ENCODE measurements around the gene NRSN1. TPM values are rescaled to one million over a fixed set of nuclear protein-coding genes. Genes with fewer than 3 reads are reported as not detected.

The NRSN1 gene
- total RNA-seq, 4 donors from 2014 or later = not detected

DNA sequence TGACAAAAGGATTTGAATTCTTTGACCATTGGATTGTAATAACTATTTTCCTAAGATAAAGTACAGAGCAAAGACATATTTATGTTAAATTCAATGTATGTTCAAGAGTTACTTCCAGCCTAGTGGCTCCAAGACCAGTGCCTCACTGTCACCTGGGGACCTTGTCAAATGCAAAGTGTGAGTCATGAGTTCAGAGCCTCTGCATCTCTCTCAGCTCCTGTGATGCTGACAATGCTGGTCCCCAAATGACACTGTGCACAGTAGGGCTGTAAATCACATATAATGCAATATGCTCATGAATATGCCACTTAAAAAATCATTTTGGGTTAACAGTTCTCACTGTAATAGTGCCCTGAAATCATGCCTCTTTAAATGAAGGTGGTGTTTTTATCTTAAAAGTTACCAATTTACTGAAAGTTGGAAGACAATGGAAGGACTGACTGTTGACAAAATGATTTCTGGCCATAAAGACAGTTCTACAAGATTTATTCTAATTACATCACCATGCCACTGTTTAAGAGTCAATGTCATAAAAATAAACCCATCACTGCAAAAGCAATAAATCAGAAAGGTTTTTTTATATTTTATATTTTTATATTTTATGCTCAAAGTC lies 62.1 kb downstream of the NRSN1 start:
- no peak for TF ChIP-seq POLR2A (IDR thresholded peaks at IDR 0.05)

DNA sequence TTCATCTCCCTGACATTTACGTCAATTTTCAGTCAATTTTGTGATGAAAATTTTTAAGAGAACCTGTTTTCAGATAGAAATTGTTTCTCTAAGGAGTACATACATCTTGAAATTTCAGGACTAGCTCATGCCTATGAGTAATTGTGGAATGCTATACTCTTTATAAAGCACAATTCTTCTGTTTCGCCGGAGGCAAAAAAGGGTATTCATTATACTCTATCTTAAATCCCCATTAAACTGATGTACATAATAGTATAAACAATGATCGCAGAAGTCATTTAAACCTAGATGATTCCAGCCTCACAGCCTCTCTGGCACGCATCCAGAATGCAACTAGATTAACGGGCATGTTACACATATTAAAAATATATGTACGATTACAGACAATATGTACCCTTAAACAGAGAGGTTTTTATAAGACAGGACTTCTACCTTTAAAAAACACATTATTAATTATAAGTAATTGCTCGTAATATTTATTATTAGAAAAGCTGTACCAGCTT lies 62.6 kb downstream of the NRSN1 start:
- Histone ChIP-seq H3K4me1 (no peaks in the 10 kb centered on the region), H3K9me3 (no peaks in the 10 kb centered on the region), H3K36me3 (no peaks in the 10 kb centered on the region), H3K4me3 (no peak overlapping the region), H3K27ac (no peak overlapping the region), H3K27me3 (peaks cover 0 to 4% (median 0%) of the 10 kb centered on the region in 4 donors)
- TF ChIP-seq, protein P1, sequence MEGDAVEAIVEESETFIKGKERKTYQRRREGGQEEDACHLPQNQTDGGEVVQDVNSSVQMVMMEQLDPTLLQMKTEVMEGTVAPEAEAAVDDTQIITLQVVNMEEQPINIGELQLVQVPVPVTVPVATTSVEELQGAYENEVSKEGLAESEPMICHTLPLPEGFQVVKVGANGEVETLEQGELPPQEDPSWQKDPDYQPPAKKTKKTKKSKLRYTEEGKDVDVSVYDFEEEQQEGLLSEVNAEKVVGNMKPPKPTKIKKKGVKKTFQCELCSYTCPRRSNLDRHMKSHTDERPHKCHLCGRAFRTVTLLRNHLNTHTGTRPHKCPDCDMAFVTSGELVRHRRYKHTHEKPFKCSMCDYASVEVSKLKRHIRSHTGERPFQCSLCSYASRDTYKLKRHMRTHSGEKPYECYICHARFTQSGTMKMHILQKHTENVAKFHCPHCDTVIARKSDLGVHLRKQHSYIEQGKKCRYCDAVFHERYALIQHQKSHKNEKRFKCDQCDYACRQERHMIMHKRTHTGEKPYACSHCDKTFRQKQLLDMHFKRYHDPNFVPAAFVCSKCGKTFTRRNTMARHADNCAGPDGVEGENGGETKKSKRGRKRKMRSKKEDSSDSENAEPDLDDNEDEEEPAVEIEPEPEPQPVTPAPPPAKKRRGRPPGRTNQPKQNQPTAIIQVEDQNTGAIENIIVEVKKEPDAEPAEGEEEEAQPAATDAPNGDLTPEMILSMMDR (IDR thresholded peaks at IDR 0.05) = no peak
- TF ChIP-seq POLR2A (IDR thresholded peaks at IDR 0.05) = no peak
- WGBS, 2 donors = 35% methylated on average over 8 of the region's 8 CpGs
- intact Hi-C loops (cut with DNase I) = no loop called here
- DNase-seq = no peak

More for the DNA sequence above, 62.1 kb downstream of the NRSN1 start:
- H3K4me1 ChIP-seq = no peaks in the 10 kb centered on the region
- no peaks in the 10 kb centered on the region for H3K9me3 ChIP-seq
- H3K27ac ChIP-seq = no peak overlapping the region
- H3K27me3 ChIP-seq = peaks cover 0 to 4% (median 0%) of the 10 kb centered on the region in 4 donors
- H3K36me3 ChIP-seq = no peaks in the 10 kb centered on the region
- no peak for DNase-seq
- intact Hi-C loops (cut with DNase I) = no loop called here
- no peak overlapping the region for H3K4me3 ChIP-seq

DNA sequence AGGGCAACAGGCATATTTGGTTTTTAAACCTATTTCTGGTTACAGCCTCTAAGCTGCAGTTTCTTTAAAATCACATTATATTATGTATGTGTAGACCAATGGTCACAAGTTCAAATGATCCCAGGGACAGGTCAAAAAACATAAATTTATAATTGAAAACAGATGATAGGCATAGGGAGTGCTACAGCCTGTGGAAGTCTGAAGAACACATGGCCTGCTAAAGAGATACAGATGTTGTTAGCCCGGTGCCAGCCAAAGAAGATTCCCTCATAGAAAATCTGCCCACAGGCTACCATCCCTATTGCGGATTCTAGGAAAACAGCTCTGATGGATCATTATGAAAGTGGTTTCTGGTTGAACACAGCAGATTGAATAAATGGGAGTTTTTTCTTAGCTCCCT lies 65.3 kb downstream of the NRSN1 start:
- WGBS, 2 donors = 37 to 46% methylated on average over 2 of the region's 2 CpGs
- TF ChIP-seq, protein P1 (IDR thresholded peaks at IDR 0.05) = no peak
- no peak for TF ChIP-seq POLR2A (IDR thresholded peaks at IDR 0.05)
- H3K36me3 ChIP-seq = no peaks in the 10 kb centered on the region
- H3K27ac ChIP-seq = no peak overlapping the region
- DNase-seq = no peak
- no peak overlapping the region for H3K4me3 ChIP-seq
- H3K27me3 ChIP-seq = peaks cover 0 to 4% (median 0%) of the 10 kb centered on the region in 4 donors
- H3K4me1 ChIP-seq = no peaks in the 10 kb centered on the region
- intact Hi-C loops (cut with DNase I) = no loop called here
- H3K9me3 ChIP-seq = no peaks in the 10 kb centered on the region

DNA sequence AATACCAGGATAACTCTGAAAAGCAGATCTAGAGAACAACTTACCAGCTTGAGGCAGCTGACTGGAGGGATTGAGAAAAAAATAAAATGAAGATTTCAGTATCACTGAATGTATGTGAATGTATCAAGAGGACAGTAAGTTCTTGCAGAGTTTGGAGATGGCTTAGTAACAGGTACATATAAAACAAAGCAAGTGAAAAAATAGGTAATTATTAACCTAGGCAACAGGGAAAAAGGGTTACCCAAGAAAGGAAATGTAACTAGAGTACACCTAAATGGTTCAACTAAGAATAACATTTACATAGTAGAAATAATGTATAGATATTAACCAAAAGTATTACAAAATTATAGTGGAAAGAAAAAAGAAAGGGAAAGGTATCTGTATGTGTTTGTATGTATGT lies 67.3 kb downstream of the NRSN1 start:
- intact Hi-C loops (cut with DNase I) = no loop called here
- Histone ChIP-seq H3K4me1 (no peaks in the 10 kb centered on the region), H3K36me3 (no peaks in the 10 kb centered on the region), H3K27me3 (no peaks in the 10 kb centered on the region), H3K4me3 (no peak overlapping the region), H3K27ac (no peak overlapping the region), H3K9me3 (no peaks in the 10 kb centered on the region)
- no peak for TF ChIP-seq POLR2A (IDR thresholded peaks at IDR 0.05)
- TF ChIP-seq, protein P1 (IDR thresholded peaks at IDR 0.05) = no peak
- no peak for DNase-seq

DNA sequence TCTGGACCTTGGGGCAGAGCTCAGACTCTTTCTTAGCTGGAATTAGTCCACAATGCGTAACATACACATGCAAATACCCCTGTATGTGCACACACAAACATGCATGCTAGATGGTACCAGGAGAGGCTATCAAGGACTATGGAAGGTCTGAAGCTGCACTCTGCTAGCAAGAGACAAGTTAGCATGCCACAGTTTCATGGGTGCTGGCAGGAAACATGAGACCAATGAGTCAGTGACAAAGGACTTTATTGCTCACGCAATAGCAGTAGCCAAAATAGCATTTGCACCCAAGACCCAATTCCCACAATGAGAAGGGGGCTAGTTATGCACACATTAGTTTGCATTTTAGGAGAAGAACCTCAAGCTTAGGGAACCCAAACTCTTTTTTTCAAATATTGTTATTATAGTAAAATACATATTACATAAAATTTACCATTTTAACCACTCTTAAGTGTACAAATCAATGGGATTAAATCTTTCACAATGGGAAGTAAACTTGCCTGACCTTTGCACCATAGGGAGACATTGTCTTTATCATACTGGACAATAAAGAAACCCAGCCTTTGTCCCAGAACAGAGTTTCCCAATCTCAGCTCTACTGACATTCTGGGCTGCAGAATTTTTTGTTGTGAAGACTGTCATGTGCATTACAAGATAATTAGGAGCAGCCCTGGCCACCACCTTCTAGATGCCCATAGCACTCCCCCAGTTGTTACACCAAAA lies 69.1 kb downstream of the NRSN1 start:
- TF ChIP-seq POLR2A (IDR thresholded peaks at IDR 0.05) = no peak
- TF ChIP-seq, protein P1 (IDR thresholded peaks at IDR 0.05) = no peak
- Histone ChIP-seq H3K4me1 (no peaks in the 10 kb centered on the region), H3K27ac (no peak overlapping the region), H3K4me3 (no peak overlapping the region), H3K27me3 (peaks cover 0 to 6% (median 0%) of the 10 kb centered on the region in 4 donors), H3K36me3 (no peaks in the 10 kb centered on the region), H3K9me3 (no peaks in the 10 kb centered on the region)
- intact Hi-C loops (cut with DNase I) = no loop called here
- WGBS, 2 donors = 88 to 92% methylated on average over 2 of the region's 2 CpGs
- no peak for DNase-seq

Data from esophagus squamous epithelium (tissue), 5 donors.